Sigmoid colon (tissue), 7 donors: ENCODE data around the gene CEACAM8. TPM values are rescaled to one million over a fixed set of nuclear protein-coding genes. Genes with fewer than 3 reads are reported as not detected.

Experiments
- DNase-seq: peaks from one replicate; pipeline ENCODE4 v3.0.0-alpha.2; 2019
- H3K27ac ChIP-seq, 4 donors: fragments of 200-600 bp; sonication (generic); one replicate each; pipeline ENCODE4 v1.5.1; 2016 to 2019; ENCODE audit warnings: mild to moderate bottlenecking in 1 of 4
- H3K27me3 ChIP-seq, 3 donors: fragments of 200-600 bp; sonication (generic); one replicate each; pipeline ENCODE4 v1.5.1; 2019; ENCODE audit warnings: mild to moderate bottlenecking in 1 of 3
- H3K36me3 ChIP-seq, 4 donors: fragments of 200-600 bp; sonication (generic); one replicate each; pipeline ENCODE4 v1.5.1; 2016 to 2019
- H3K4me1 ChIP-seq, 4 donors: fragments of 200-600 bp; sonication (generic); one replicate each; pipeline ENCODE4 v1.5.1; 2017 to 2019
- H3K4me3 ChIP-seq, 4 donors: fragments of 200-600 bp; sonication (generic); one replicate each; pipeline ENCODE4 v1.5.1; 2017 to 2019; ENCODE audit warnings: mild to moderate bottlenecking in 2 of 4, moderate library complexity in 1 of 4
- H3K9me3 ChIP-seq, 4 donors: fragments of 200-600 bp in 3 of 4; sonication (generic) in 3 of 4; one replicate each; pipeline versions ENCODE4 v1.5.1 to v1.6.1; 2013 to 2019
- CTCF ChIP-seq, 4 experiments: fragments of 450-650 bp in 3 of 4; fragments of 200-600 bp in 1 of 4; IDR thresholded peaks; one replicate each; pipeline ENCODE4 v1.5.1; 2016 to 2019; ENCODE audit warnings: antibody characterized with exemption in 4 of 4, mild to moderate bottlenecking in 3 of 4, moderate library complexity in 2 of 4
- EP300 ChIP-seq, 4 donors: sonication (generic); formaldehyde crosslinking; IDR thresholded peaks; one replicate each; pipeline ENCODE4 v1.6.1; 2017; ENCODE audit warnings: antibody characterized with exemption in 4 of 4
- POLR2A ChIP-seq, 2 donors: fragments of 450-650 bp; IDR thresholded peaks; one replicate each; pipeline ENCODE4 v1.6.1; 2016; ENCODE audit warnings: antibody characterized with exemption in 2 of 2, mild to moderate bottlenecking in 2 of 2, moderate library complexity in 2 of 2
- POLR2AphosphoS5 ChIP-seq, 4 donors: sonication (generic); formaldehyde crosslinking; IDR thresholded peaks; one replicate each; pipeline ENCODE4 v1.6.1; 2017; ENCODE audit warnings: antibody characterized with exemption in 4 of 4
- WGBS, 2 donors: extraction: QIAGEN DNeasy Blood & Tissue Kit; methylation state at CpG; one replicate each; pipeline ENCODE4 v1.1.7; 2013; 5-methylcytosine and 5-hydroxymethylcytosine counted together
- intact Hi-C: fragments of 100-400 bp; cut with DNase I; formaldehyde crosslinking; loops from one replicate; pipeline ENCODE4 v1.15.1; 2023
- polyA plus RNA-seq, 3 donors: library from polyadenylated mRNA; stranded (reverse); fragments of 200-250 nt; gene quantifications; one replicate each; pipeline ENCODE4 v1.2.3, GENCODE V29; 2013
- total RNA-seq, 4 donors: library from RNA; depleted of rRNA; stranded (reverse); fragments of >200 nt; gene quantifications; one replicate each; pipeline ENCODE4 v1.1.0, GENCODE V29; 2016
- donor health status: healthy with polysubstance abuse.
- donor health status: Bipolar disorder and iron deficiency.
- donor health status: healthy.

The CEACAM8 gene
- total and polyA plus RNA-seq, 7 donors: 0.69 to 0.76 TPM; not detected in 5

- Histone ChIP-seq H3K9me3 (no peaks in the 10 kb centered on the region), H3K27me3 (no peaks in the 10 kb centered on the region), H3K27ac (no peak overlapping the region), H3K36me3 (no peaks in the 10 kb centered on the region), H3K4me1 (peaks cover 0 to 5% (median 0%) of the 10 kb centered on the region in 4 donors), H3K4me3 (no peak overlapping the region)
- DNase-seq: no peak
- TF ChIP-seq POLR2AphosphoS5 (IDR thresholded peaks at IDR 0.05): no peak
- TF ChIP-seq EP300 (IDR thresholded peaks at IDR 0.05): no peak
- no peak for TF ChIP-seq POLR2A (IDR thresholded peaks at IDR 0.05)
- TF ChIP-seq CTCF (IDR thresholded peaks at IDR 0.05): no peak
- intact Hi-C loops: no loop called here
- 69 to 82% methylated on average over 2 of the region's 2 CpGs for WGBS, 2 donors
These were observed 23.6 kb downstream of the CEACAM8 start for GRCh38 chr19:42571116-42571515.

GRCh38 chr19:42569193-42569592 lies 25.5 kb downstream of the CEACAM8 start:
- H3K36me3 ChIP-seq: no peaks in the 10 kb centered on the region
- no peak overlapping the region for H3K4me3 ChIP-seq
- WGBS, 2 donors: 61 to 64% methylated on average over 2 of the region's 2 CpGs
- no peak for DNase-seq
- intact Hi-C loops: no loop called here
- no peaks in the 10 kb centered on the region for H3K9me3 ChIP-seq
- H3K4me1 ChIP-seq: peaks cover 0 to 5% (median 0%) of the 10 kb centered on the region in 4 donors
- H3K27ac ChIP-seq: no peak overlapping the region
- TF ChIP-seq POLR2A (IDR thresholded peaks at IDR 0.05): no peak
- TF ChIP-seq EP300 (IDR thresholded peaks at IDR 0.05): no peak
- TF ChIP-seq POLR2AphosphoS5 (IDR thresholded peaks at IDR 0.05): no peak
- no peak for TF ChIP-seq CTCF (IDR thresholded peaks at IDR 0.05)
- H3K27me3 ChIP-seq: no peaks in the 10 kb centered on the region

GRCh38 chr19:42568006-42568405 lies 26.7 kb downstream of the CEACAM8 start:
- DNase-seq: no peak
- TF ChIP-seq POLR2A (IDR thresholded peaks at IDR 0.05) (no peak), CTCF (IDR thresholded peaks at IDR 0.05) (no peak), POLR2AphosphoS5 (IDR thresholded peaks at IDR 0.05) (no peak), EP300 (IDR thresholded peaks at IDR 0.05) (no peak)
- Histone ChIP-seq H3K27ac (no peak overlapping the region), H3K4me3 (no peak overlapping the region), H3K4me1 (peaks cover 0 to 5% (median 3%) of the 10 kb centered on the region in 4 donors), H3K9me3 (no peaks in the 10 kb centered on the region), H3K36me3 (no peaks in the 10 kb centered on the region), H3K27me3 (no peaks in the 10 kb centered on the region)
- intact Hi-C loops: no loop called here
- WGBS, 2 donors: 38 to 70% methylated on average over 4 of the region's 4 CpGs

- Histone ChIP-seq H3K27me3 (no peaks in the 10 kb centered on the region), H3K36me3 (no peaks in the 10 kb centered on the region), H3K4me3 (no peak overlapping the region), H3K9me3 (no peaks in the 10 kb centered on the region), H3K4me1 (peaks cover 0 to 5% (median 3%) of the 10 kb centered on the region in 4 donors), H3K27ac (no peak overlapping the region)
- DNase-seq: no peak
- intact Hi-C loops: no loop called here
- TF ChIP-seq POLR2AphosphoS5 (IDR thresholded peaks at IDR 0.05) (no peak), CTCF (IDR thresholded peaks at IDR 0.05) (no peak), EP300 (IDR thresholded peaks at IDR 0.05) (no peak), POLR2A (IDR thresholded peaks at IDR 0.05) (no peak)
- 90 to 92% methylated on average over 4 of the region's 4 CpGs for whole genome bisulfite sequencing, 2 donors
These were observed 27.2 kb downstream of the CEACAM8 start for GRCh38 chr19:42567567-42567966.
